Stimulated activated CD4-positive, alpha-beta T cell treated with anti-CD3 and anti-CD28 coated beads, Interleukin-15, amount 100 ng/mL, for 24 hours (primary cell): Measurements from ENCODE around the gene RAD23B.
A peak's percentile ranks its signal among the peaks of the same experiment; 100 is the strongest.
"Not testable (repeated sequence)": the region's sequence is repeated elsewhere in the genome, so short reads cannot be mapped to it uniquely, and the experiment has no call there.

ENCODE experiments used
- DNase-seq: peaks from one replicate; pipeline ENCODE4 v3.0.0-alpha.2; 2020

RAD23B gene

GRCh38 chr9:107282759-107283622 is at the start of gene RAD23B:
Gene RAD23B (plus strand): TSS chr9:107283279. CDS start chr9:107283630, 351 bp downstream.
- DNase-seq, result peak; percentile 99

GRCh38 chr9:107235765-107236442 is 47.2 kb upstream of the RAD23B start:
- DNase-seq, result no peak

GRCh38 chr9:107237873-107238272 is 45.2 kb upstream of the RAD23B start:
- no peak for DNase-seq

GRCh38 chr9:107239474-107239873 is 43.6 kb upstream of the RAD23B start:
- no peak for DNase-seq

- DNase-seq, result no peak
These were observed 42.8 kb upstream of the RAD23B start for GRCh38 chr9:107240260-107240659.

- DNase-seq, result peak; percentile 6
These were observed 40.7 kb upstream of the RAD23B start for GRCh38 chr9:107242073-107243030.

- DNase-seq, result peak; percentile 64
These were observed 39.3 kb upstream of the RAD23B start for GRCh38 chr9:107243742-107244141.

- DNase-seq, result peak; percentile 8
These were observed 36.5 kb upstream of the RAD23B start for GRCh38 chr9:107246259-107247254.

GRCh38 chr9:107248714-107249113 is 34.4 kb upstream of the RAD23B start:
- no peak for DNase-seq

- DNase-seq, result no peak
These were observed 33.9 kb upstream of the RAD23B start for GRCh38 chr9:107249131-107249533.

GRCh38 chr9:107249665-107250285 is 33.3 kb upstream of the RAD23B start:
- DNase-seq, result no peak

GRCh38 chr9:107251756-107252322 is 31.2 kb upstream of the RAD23B start:
- DNase-seq, result no peak

GRCh38 chr9:107258919-107259318 is 24.2 kb upstream of the RAD23B start:
- DNase-seq, result no peak

- not testable (repeated sequence) for DNase-seq
These were observed 23.2 kb upstream of the RAD23B start for GRCh38 chr9:107259751-107260313.

GRCh38 chr9:107260437-107261081 is 22.5 kb upstream of the RAD23B start:
- DNase-seq, result no peak

GRCh38 chr9:107261106-107261505 is 22.0 kb upstream of the RAD23B start:
- DNase-seq, result no peak

- no peak for DNase-seq
These were observed 19.8 kb upstream of the RAD23B start for GRCh38 chr9:107263289-107263688.

- DNase-seq, result no peak
These were observed 16.3 kb upstream of the RAD23B start for GRCh38 chr9:107266624-107267368.

- no peak for DNase-seq
These were observed 14.5 kb upstream of the RAD23B start for GRCh38 chr9:107268560-107268959.
